Nephron (organoid): Measurements from ENCODE around the gene NINJ2.
A peak's percentile ranks its signal among the peaks of the same experiment; 100 is the strongest.

Experiments used
- H3K27ac Mint-ChIP-seq, 3 experiments: 2 replicates each; pipeline ENCODE4 v1.8.0; 2020; ENCODE audit warnings: mixed read lengths in 3 of 3, mild to moderate bottlenecking in 2 of 3, moderate library complexity in 1 of 3
- H3K27me3 Mint-ChIP-seq: 2 replicates; pipeline ENCODE4 v1.8.0; 2021; ENCODE audit warnings: low read depth, mild to moderate bottlenecking, moderate library complexity, mixed read lengths
- H3K36me3 Mint-ChIP-seq: 2 replicates; pipeline ENCODE4 v1.8.0; 2020; ENCODE audit warnings: low read depth, mixed read lengths
- H3K4me1 Mint-ChIP-seq: 2 replicates; pipeline ENCODE4 v1.8.0; 2020; ENCODE audit warnings: mixed read lengths
- H3K4me3 Mint-ChIP-seq, 3 experiments: 2 replicates each; pipeline ENCODE4 v1.8.0; 2020; ENCODE audit warnings: mild to moderate bottlenecking in 3 of 3, mixed read lengths in 3 of 3, moderate library complexity in 2 of 3
- H3K9me3 Mint-ChIP-seq: 2 replicates; pipeline ENCODE4 v1.8.0; 2020; ENCODE audit warnings: mixed read lengths
- CTCF ChIP-seq, 3 experiments: fragments of 200-600 bp; sonication (generic); IDR thresholded peaks; one replicate each; pipeline ENCODE4 v1.5.0; 2021; ENCODE audit warnings: antibody characterized with exemption in 3 of 3; ENCODE audit not compliant: unreplicated experiment in 3 of 3

Gene NINJ2

DNA sequence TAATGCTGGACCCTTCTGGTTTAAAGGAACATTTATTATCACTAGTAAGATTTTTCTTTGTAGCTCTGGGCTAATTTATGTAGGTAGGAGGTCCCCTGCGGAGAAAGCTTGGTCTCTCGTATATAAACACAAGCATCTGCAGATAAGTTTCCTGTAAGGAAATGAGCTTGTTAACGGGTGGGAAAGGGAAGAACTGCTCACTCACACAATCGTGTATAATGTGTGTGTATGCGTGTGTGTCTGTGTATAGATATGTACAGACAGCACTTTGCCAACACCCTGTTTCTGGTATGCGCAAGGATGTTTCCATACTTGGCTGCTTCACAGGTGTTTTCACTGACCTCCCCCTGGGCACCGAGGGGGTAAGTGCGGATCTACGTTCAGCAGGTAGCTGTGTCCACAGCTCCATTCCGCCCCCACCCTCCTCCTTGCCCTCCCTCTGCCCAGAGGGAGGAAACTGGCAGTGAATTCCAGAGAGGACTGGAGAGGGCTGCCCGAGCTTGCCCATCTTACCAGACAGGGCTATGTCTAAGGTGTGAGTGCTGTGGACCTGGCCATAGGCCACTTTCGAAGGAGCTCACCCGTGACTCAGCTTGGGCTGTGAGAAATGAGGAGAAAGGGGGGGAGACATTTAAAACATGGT lies 65.2 kb downstream of the NINJ2 start:
- peaks cover 5% of the 10 kb centered on the region for H3K27me3 Mint-ChIP-seq

GRCh38 chr12:593396-594270 lies 69.6 kb downstream of the NINJ2 start:
- H3K27ac Mint-ChIP-seq: no peak overlapping the region
- TF ChIP-seq CTCF (IDR thresholded peaks at IDR 0.05; ENCODE audit: unreplicated experiment in 3 of 3): no peak
- H3K36me3 Mint-ChIP-seq: no peaks in the 10 kb centered on the region
- peaks cover 3% of the 10 kb centered on the region for H3K27me3 Mint-ChIP-seq
- H3K9me3 Mint-ChIP-seq: no peaks in the 10 kb centered on the region
- peaks cover 17% of the 10 kb centered on the region for H3K4me1 Mint-ChIP-seq
- H3K4me3 Mint-ChIP-seq: no peak overlapping the region

More for the DNA sequence above, 65.2 kb downstream of the NINJ2 start:
- Mint-ChIP-seq H3K4me3 (no peak overlapping the region), H3K36me3 (no peaks in the 10 kb centered on the region), H3K27ac (no peak overlapping the region), H3K9me3 (no peaks in the 10 kb centered on the region), H3K4me1 (peaks cover under 1% of the 10 kb centered on the region)
- TF ChIP-seq CTCF (IDR thresholded peaks at IDR 0.05; ENCODE audit: unreplicated experiment in 3 of 3): no peak

- Mint-ChIP-seq H3K4me1 (peaks cover 17% of the 10 kb centered on the region), H3K36me3 (no peaks in the 10 kb centered on the region)
Measured at GRCh38 chr12:592024-592505, 71.2 kb downstream of the NINJ2 start.

GRCh38 chr12:591167-592023 lies 71.8 kb downstream of the NINJ2 start:
- Mint-ChIP-seq H3K4me1 (peaks cover 17% of the 10 kb centered on the region), H3K4me3 (no peak overlapping the region), H3K27ac (peak overlapping the region in 1 of 3 experiments; percentile 44), H3K27me3 (peaks cover 7% of the 10 kb centered on the region), H3K36me3 (no peaks in the 10 kb centered on the region), H3K9me3 (peaks cover 7% of the 10 kb centered on the region)
- no peak for TF ChIP-seq CTCF (IDR thresholded peaks at IDR 0.05; ENCODE audit: unreplicated experiment in 3 of 3)

More at GRCh38 chr12:592024-592505, 71.2 kb downstream of the NINJ2 start:
- Mint-ChIP-seq H3K27ac (no peak overlapping the region), H3K27me3 (peaks cover 3% of the 10 kb centered on the region), H3K4me3 (no peak overlapping the region), H3K9me3 (peaks cover 7% of the 10 kb centered on the region)
- no peak for TF ChIP-seq CTCF (IDR thresholded peaks at IDR 0.05; ENCODE audit: unreplicated experiment in 3 of 3)

DNA sequence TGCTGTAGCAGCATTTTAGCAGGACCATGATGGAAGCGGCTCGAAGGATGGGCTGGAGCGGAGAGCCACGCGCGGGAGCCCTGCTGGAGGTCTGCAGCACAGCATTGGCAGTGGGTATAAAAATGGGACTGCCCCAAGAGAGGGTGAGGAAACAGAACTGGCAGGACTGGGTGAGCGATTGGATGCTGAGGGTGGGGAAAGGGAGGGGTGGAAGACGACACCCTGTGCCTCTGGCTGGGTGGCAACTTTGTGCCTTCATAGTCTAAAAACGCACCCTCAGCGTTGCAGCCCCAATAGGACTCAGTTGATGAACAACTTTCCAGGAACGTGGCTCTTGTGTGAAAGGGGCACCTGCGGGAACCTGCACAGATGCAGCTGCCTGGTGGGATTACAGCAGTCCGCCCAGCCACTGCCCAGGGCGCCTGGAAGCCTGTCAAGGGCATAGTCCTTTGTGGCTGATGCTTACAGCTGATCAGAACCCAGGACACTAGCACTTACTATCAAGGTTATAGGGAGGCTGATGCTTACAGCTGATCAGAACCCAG lies 73.0 kb downstream of the NINJ2 start:
- H3K4me3 Mint-ChIP-seq: no peak overlapping the region
- peaks cover 10% of the 10 kb centered on the region for H3K27me3 Mint-ChIP-seq
- H3K27ac Mint-ChIP-seq: no peak overlapping the region
- no peaks in the 10 kb centered on the region for H3K36me3 Mint-ChIP-seq
- peaks cover 22% of the 10 kb centered on the region for H3K4me1 Mint-ChIP-seq
- H3K9me3 Mint-ChIP-seq: peaks cover 7% of the 10 kb centered on the region
- TF ChIP-seq CTCF (IDR thresholded peaks at IDR 0.05; ENCODE audit: unreplicated experiment in 3 of 3): no peak
